OCI-LY1 (cell line): ENCODE results near the gene TSPYL1.

Experiments used
- H2AFZ ChIP-seq: fragments of 200-600 bp; sonication (generic), shearing (Covaris generic); 2 replicates; pipeline ENCODE4 v1.6.0; 2014; ENCODE audit warnings: antibody characterized with exemption, mild to moderate bottlenecking, low read length
- H3F3A ChIP-seq: fragments of 200-600 bp; sonication (generic), shearing (Covaris generic); 2 replicates; pipeline ENCODE4 v1.6.0; 2014; ENCODE audit warnings: mild to moderate bottlenecking, antibody characterized with exemption, low read length, moderate library complexity; ENCODE audit not compliant: insufficient read depth
- H3K27ac ChIP-seq: fragments of 200-600 bp; sonication (generic); 2 replicates; pipeline ENCODE4 v1.5.1; 2014; ENCODE audit warnings: low read length, mixed run types, mild to moderate bottlenecking, low read depth; ENCODE audit not compliant: poor library complexity, severe bottlenecking
- H3K27me3 ChIP-seq: fragments of 200-600 bp; sonication (generic); 2 replicates; pipeline ENCODE4 v1.6.0; 2014; ENCODE audit warnings: antibody characterized with exemption, mild to moderate bottlenecking, low read length, moderate library complexity; ENCODE audit not compliant: insufficient read depth
- H3K36me3 ChIP-seq: fragments of 200-600 bp; sonication (generic); 2 replicates; pipeline ENCODE4 v1.6.1; 2014; ENCODE audit warnings: mild to moderate bottlenecking, antibody characterized with exemption, low read length, moderate library complexity, mixed read lengths; ENCODE audit not compliant: insufficient read depth
- H3K4me1 ChIP-seq: fragments of 200-600 bp; sonication (generic); 2 replicates; pipeline ENCODE4 v1.5.1; 2014; ENCODE audit warnings: mild to moderate bottlenecking, low read length, moderate library complexity; ENCODE audit not compliant: insufficient read depth, severe bottlenecking
- H3K4me2 ChIP-seq: fragments of 200-600 bp; sonication (generic), shearing (Covaris generic); 2 replicates; pipeline ENCODE4 v1.6.1; 2014; ENCODE audit warnings: low read length
- H3K4me3 ChIP-seq: fragments of 200-600 bp; sonication (generic); 2 replicates; pipeline ENCODE4 v1.5.1; 2014; ENCODE audit warnings: low read length, low read depth, mild to moderate bottlenecking, mixed read lengths; ENCODE audit not compliant: poor library complexity, severe bottlenecking
- H3K79me2 ChIP-seq: fragments of 200-600 bp; shearing (Covaris generic); 2 replicates; pipeline ENCODE4 v1.6.1; 2016; ENCODE audit warnings: mixed run types, low read length, mixed read lengths; ENCODE audit not compliant: insufficient read depth
- H3K9ac ChIP-seq: fragments of 200-600 bp; sonication (generic), shearing (Covaris generic); 2 replicates; pipeline ENCODE4 v1.6.1; 2014; ENCODE audit warnings: mild to moderate bottlenecking, low read length, mixed read lengths
- H3K9me2 ChIP-seq: fragments of 200-600 bp; sonication (generic), shearing (Covaris generic); 2 replicates; pipeline ENCODE4 v1.6.1; 2014; ENCODE audit warnings: low read depth, mild to moderate bottlenecking, low read length, mixed read lengths
- H3K9me3 ChIP-seq: fragments of 200-600 bp; shearing (Covaris generic); 2 replicates; pipeline ENCODE4 v1.6.1; 2014; ENCODE audit warnings: low read length, mixed read lengths
- H4K20me1 ChIP-seq: fragments of 200-600 bp; sonication (generic), shearing (Covaris generic); 2 replicates; pipeline ENCODE4 v1.6.0; 2016; ENCODE audit warnings: mild to moderate bottlenecking, low read length; ENCODE audit not compliant: insufficient read depth
- CTCF ChIP-seq: fragments of 200-600 bp; sonication (generic), shearing (Covaris generic); IDR thresholded peaks from 2 replicates; pipeline ENCODE4 v1.5.1; 2017; ENCODE audit warnings: mild to moderate bottlenecking, antibody characterized with exemption, low read length, moderate library complexity, mixed read lengths
- EZH2 ChIP-seq: fragments of 200-600 bp; sonication (generic), shearing (Covaris generic); IDR thresholded peaks from 2 replicates; pipeline ENCODE4 v1.8.0; 2017; ENCODE audit warnings: borderline replicate concordance, mixed run types, mild to moderate bottlenecking, antibody characterized with exemption, low read length, moderate library complexity, mixed read lengths

The TSPYL1 gene

GRCh38 chr6:116256694-116257093, 23.0 kb downstream of the TSPYL1 start:
- Histone ChIP-seq H3K4me3 (no peak overlapping the region), H3K27me3 (no peaks in the 10 kb centered on the region), H3K79me2 (peaks cover 12% of the 10 kb centered on the region; the same call in 1 of the 2 replicates), H3K9me2 (no peaks in the 10 kb centered on the region), H3K27ac (no peak overlapping the region), H3F3A (no peaks in the 10 kb centered on the region), H4K20me1 (no peaks in the 10 kb centered on the region), H3K4me2 (no peak overlapping the region), H3K4me1 (peaks cover 32% of the 10 kb centered on the region), H3K9me3 (no peaks in the 10 kb centered on the region), H3K36me3 (peaks cover 9% of the 10 kb centered on the region; the same call in 1 of the 2 replicates), H2AFZ (no peak overlapping the region), H3K9ac (no peak overlapping the region)
- TF ChIP-seq EZH2 (no peak), CTCF (no peak)

- TF ChIP-seq EZH2 (no peak), CTCF (no peak)
These were observed 24.4 kb downstream of the TSPYL1 start for GRCh38 chr6:116255246-116255800.

GRCh38 chr6:116254297-116255056, 25.3 kb downstream of the TSPYL1 start:
- H3K27me3 ChIP-seq, result no peaks in the 10 kb centered on the region
- peak overlapping the region; percentile 91 for H3K9ac ChIP-seq
- no peaks in the 10 kb centered on the region for H3K9me3 ChIP-seq
- H3K79me2 ChIP-seq, result peaks cover 12% of the 10 kb centered on the region; the same call in 1 of the 2 replicates
- H3K4me1 ChIP-seq, result peaks cover 53% of the 10 kb centered on the region
- peak overlapping the region; percentile 16 for H3K27ac ChIP-seq
- peak overlapping the region; percentile 76 for H3K4me3 ChIP-seq
- no peaks in the 10 kb centered on the region for H3F3A ChIP-seq
- peak overlapping the region; percentile 55 for H2AFZ ChIP-seq
- no peaks in the 10 kb centered on the region for H3K9me2 ChIP-seq
- H4K20me1 ChIP-seq, result no peaks in the 10 kb centered on the region
- TF ChIP-seq CTCF, result no peak
- H3K4me2 ChIP-seq, result peak overlapping the region; percentile 78
- peaks cover 15% of the 10 kb centered on the region; the same call in 1 of the 2 replicates for H3K36me3 ChIP-seq

More at GRCh38 chr6:116255246-116255800, 24.4 kb downstream of the TSPYL1 start:
- H3K9me2 ChIP-seq, result no peaks in the 10 kb centered on the region
- H3K27ac ChIP-seq, result no peak overlapping the region
- peak overlapping the region; percentile 91 for H3K9ac ChIP-seq
- 0 out of 2 replicates have a peak overlapping the region, but pooled peaks have one; percentile 55 for H2AFZ ChIP-seq
- no peaks in the 10 kb centered on the region for H3K27me3 ChIP-seq
- peaks cover 15% of the 10 kb centered on the region; the same call in 1 of the 2 replicates for H3K36me3 ChIP-seq
- H3K4me1 ChIP-seq, result peaks cover 45% of the 10 kb centered on the region
- no peaks in the 10 kb centered on the region for H4K20me1 ChIP-seq
- peak overlapping the region; percentile 78 for H3K4me2 ChIP-seq
- peak overlapping the region; percentile 76 for H3K4me3 ChIP-seq
- no peaks in the 10 kb centered on the region for H3F3A ChIP-seq
- peaks cover 12% of the 10 kb centered on the region; the same call in 1 of the 2 replicates for H3K79me2 ChIP-seq
- H3K9me3 ChIP-seq, result no peaks in the 10 kb centered on the region
